OCI-LY7 (cell line): ENCODE measurements around the gene DUS1L. TPM values are rescaled to one million over a fixed set of nuclear protein-coding genes. Genes with fewer than 3 reads are reported as not detected.
A peak's percentile ranks its signal among the peaks of the same experiment; 100 is the strongest.

Experiments used
- BruUV-seq: library from RNA; stranded (reverse); fragments of 400-500 nt; replicated peaks from 2 replicates; lab custom pipeline; 2021; lab: Mats Ljungman, UMichigan
- CTCF ChIA-PET: fragments of 300-600 bp; sonication (Branson Sonifier 250); formaldehyde crosslinking; loops from one replicate; lab custom pipeline; 2022; ENCODE audit warnings: antibody characterized with exemption; ENCODE audit not compliant: unreplicated experiment; lab: Charles Lee
- POLR2A ChIA-PET: fragments of 300-600 bp; sonication (Branson Sonifier 250); formaldehyde crosslinking; loops from one replicate; lab custom pipeline; 2022; ENCODE audit warnings: antibody characterized with exemption; lab: Charles Lee
- DNase-seq: peaks from one replicate; pipeline ENCODE4 v3.0.0-alpha.2; 2015; ENCODE audit warnings: low spot score
- H2AFZ ChIP-seq: fragments of 200-600 bp; sonication (generic), shearing (Covaris generic); 2 replicates; pipeline ENCODE4 v1.6.1; 2014; ENCODE audit warnings: mild to moderate bottlenecking, antibody characterized with exemption, low read length, moderate library complexity
- H3K27ac ChIP-seq: fragments of 200-600 bp; sonication (generic); 2 replicates; pipeline ENCODE4 v1.5.1; 2014; ENCODE audit warnings: mixed run types, low read depth, mild to moderate bottlenecking, moderate library complexity, low read length, inconsistent platforms; ENCODE audit not compliant: poor library complexity, severe bottlenecking
- H3K36me3 ChIP-seq: fragments of 200-600 bp; sonication (generic); 2 replicates; pipeline ENCODE4 v1.6.1; 2014; ENCODE audit warnings: mild to moderate bottlenecking, antibody characterized with exemption, low read length, moderate library complexity, mixed read lengths; ENCODE audit not compliant: insufficient read depth
- H3K4me1 ChIP-seq: fragments of 200-600 bp; sonication (generic); 2 replicates; pipeline ENCODE4 v1.5.1; 2014; ENCODE audit warnings: mild to moderate bottlenecking, low read length; ENCODE audit not compliant: insufficient read depth, poor library complexity, severe bottlenecking
- H3K4me2 ChIP-seq: fragments of 200-600 bp; sonication (generic); 2 replicates; pipeline ENCODE4 v1.6.1; 2014; ENCODE audit warnings: mild to moderate bottlenecking, low read length
- H3K4me3 ChIP-seq: fragments of 200-600 bp; sonication (generic); 2 replicates; pipeline ENCODE4 v1.5.1; 2014; ENCODE audit warnings: mild to moderate bottlenecking, low read depth, low read length; ENCODE audit not compliant: poor library complexity, severe bottlenecking
- H3K79me2 ChIP-seq: fragments of 200-600 bp; sonication (generic); 2 replicates; pipeline ENCODE4 v1.6.1; 2016; ENCODE audit warnings: low read depth, mild to moderate bottlenecking, low read length, moderate library complexity, mixed read lengths; ENCODE audit not compliant: insufficient read depth
- H3K9me2 ChIP-seq: fragments of 200-600 bp; sonication (generic); 2 replicates; pipeline ENCODE4 v1.6.1; 2016; ENCODE audit warnings: mild to moderate bottlenecking, low read length, mixed read lengths; ENCODE audit not compliant: insufficient read depth
- H3K9me3 ChIP-seq: fragments of 200-600 bp; sonication (generic); 2 replicates; pipeline ENCODE4 v1.6.1; 2014; ENCODE audit warnings: mild to moderate bottlenecking, mixed run types, low read length, mixed read lengths
- H4K20me1 ChIP-seq: fragments of 200-600 bp; sonication (generic); 2 replicates; pipeline ENCODE4 v1.6.1; 2014; ENCODE audit warnings: mild to moderate bottlenecking, antibody characterized with exemption, low read length, moderate library complexity, mixed read lengths; ENCODE audit not compliant: insufficient read depth
- CTCF ChIP-seq: fragments of 200-600 bp; sonication (generic); conservative IDR thresholded peaks from 2 replicates; pipeline ENCODE4 v1.5.1; 2014; ENCODE audit warnings: mild to moderate bottlenecking, antibody characterized with exemption, low read length, moderate library complexity, mixed read lengths
- EZH2phosphoT487 ChIP-seq: fragments of 200-600 bp; sonication (generic); IDR thresholded peaks from 2 replicates; pipeline ENCODE4 v1.6.1; 2018; ENCODE audit warnings: low read depth, borderline replicate concordance, mild to moderate bottlenecking, mixed run types, antibody characterized with exemption, low read length, moderate library complexity, mixed read lengths
- intact Hi-C: fragments of 100-400 bp; cut with micrococcal nuclease; formaldehyde crosslinking; loops from one replicate; pipeline ENCODE4 v1.10.0; 2022; ENCODE audit not compliant: unreplicated experiment
- total RNA-seq, 2 experiments: library from RNA; depleted of rRNA in 1 of 2; stranded (reverse); fragments of >200 nt in 1 of 2; shearing (Covaris generic) in 1 of 2; gene quantifications; 2 replicates each; pipeline ENCODE4 v1.2.3, GENCODE V29; 2014 to 2022

Gene DUS1L
- total RNA-seq, 2 experiments from 2014 or later, result 320 to 388 TPM

DNA sequence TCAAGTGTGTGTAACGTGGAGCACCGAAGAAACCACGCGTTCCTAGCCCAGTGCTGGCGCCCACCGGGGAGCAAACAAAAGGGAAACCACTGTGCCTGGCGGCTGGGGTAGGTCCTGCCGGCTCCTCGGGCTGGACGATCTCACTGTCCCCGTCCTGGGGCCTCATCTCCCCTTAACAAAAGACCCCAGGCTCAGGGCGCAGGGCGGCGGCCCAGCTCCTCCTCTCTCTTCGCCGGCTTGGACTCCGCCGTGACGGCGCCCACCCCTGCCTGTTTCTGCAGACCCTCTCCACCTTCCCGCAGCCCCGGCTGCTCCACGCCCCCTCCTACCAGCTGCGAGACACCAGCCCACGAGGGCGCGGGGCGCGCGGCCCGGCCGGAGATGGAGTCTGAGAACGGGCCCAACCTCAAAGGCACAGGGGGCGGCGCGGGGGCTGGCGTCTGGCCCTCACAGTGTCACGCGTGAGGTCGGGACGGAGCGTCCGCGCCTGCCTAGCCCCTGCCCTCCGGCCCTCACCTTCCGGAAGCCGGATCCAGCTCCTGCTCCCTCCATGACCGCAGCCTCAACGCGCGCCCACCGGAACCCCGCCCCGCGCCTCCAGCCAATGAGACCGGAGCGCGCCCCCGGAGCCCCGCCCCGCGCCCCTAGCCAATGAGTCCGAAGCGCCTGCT, 43.2 kb downstream of the DUS1L start, which contains the start of gene CENPX:
Gene CENPX (minus strand): TSS at position 569 of the 671 bp plus-strand sequence. CDS start 17 bp downstream, at position 552.
- ChIA-PET CTCF (interaction anchor here (0.7 to 3.8 kb wide), 5 partner anchors 12 to 214 kb away, joined by 3 to 19 read pairs (median 4); partner anchors contain the start of gene DCXR), POLR2A (interaction anchor here (0.6 to 2.0 kb wide), 7 partner anchors 13 to 231 kb away, joined by 3 to 9 read pairs (median 4); partner anchors contain the start of genes DCXR and MCRIP1)
- peak within 1 kb of the TSS; percentile 44 for H3K27ac ChIP-seq
- BruUV-seq, result no TSS peak
- no peaks in the 10 kb centered on the region for H4K20me1 ChIP-seq
- H3K9me3 ChIP-seq, result no peaks in the 10 kb centered on the region
- H3K79me2 ChIP-seq, result peaks cover 12% of the 10 kb centered on the region; the same call in 1 of the 2 replicates
- peak within 1 kb of the TSS; percentile 94 for H3K4me3 ChIP-seq
- H2AFZ ChIP-seq, result peak within 1 kb of the TSS; percentile 62
- H3K36me3 ChIP-seq, result peaks cover 11% of the 10 kb centered on the region; the same call in 1 of the 2 replicates
- H3K4me2 ChIP-seq, result peak within 1 kb of the TSS; percentile 87
- H3K9me2 ChIP-seq, result no peaks in the 10 kb centered on the region
- DNase-seq, result no peak
- H3K4me1 ChIP-seq, result peaks cover 30% of the 10 kb centered on the region
- TF ChIP-seq EZH2phosphoT487 (no peak), CTCF (no peak)
- intact Hi-C loops, result loop anchor here (1.0 to 2.0 kb wide), 2 partner anchors 56 to 131 kb away; partner anchors contain the start of genes ALYREF and ANAPC11

- Histone ChIP-seq H3K9me2 (no peaks in the 10 kb centered on the region), H3K27ac (peak overlapping the region; percentile 44), H3K4me2 (peak overlapping the region; percentile 87), H2AFZ (no peak overlapping the region), H3K4me3 (peak overlapping the region; percentile 94), H4K20me1 (no peaks in the 10 kb centered on the region), H3K36me3 (peaks cover 11% of the 10 kb centered on the region; the same call in 1 of the 2 replicates), H3K79me2 (peaks cover 12% of the 10 kb centered on the region; the same call in 1 of the 2 replicates), H3K9me3 (no peaks in the 10 kb centered on the region), H3K4me1 (peaks cover 30% of the 10 kb centered on the region)
- intact Hi-C loops, result loop anchor here (1.0 to 2.0 kb wide), 4 partner anchors 55 to 151 kb away; partner anchors contain the start of genes ALYREF, ANAPC11 and ARHGDIA
- ChIA-PET POLR2A (interaction anchor here (1.3 to 2.0 kb wide), 2 partner anchors 16 to 188 kb away, joined by 4 to 9 read pairs; partner anchors contain the start of genes DCXR and MCRIP1), CTCF (interaction anchor here (1.0 to 3.8 kb wide), 3 partner anchors 12 to 63 kb away, joined by 4 to 19 read pairs (median 9); partner anchors contain the start of gene DCXR)
- TF ChIP-seq CTCF, result no peak
- no peak for TF ChIP-seq EZH2phosphoT487
- DNase-seq, result peak; percentile 40
- BruUV-seq, result no TSS peak
Observed at GRCh38 chr17:82021900-82022309, 43.7 kb downstream of the DUS1L start.
